T-helper 1 cell (primary cell): ENCODE data around the gene CATSPER4.

ENCODE experiments used
- DNase-seq, 5 donors: peaks; one replicate each; pipeline ENCODE4 v3.0.0-alpha.2; 2012 to 2020

CATSPER4 gene

GRCh38 chr1:26164861-26165842 lies 25.2 kb upstream of the CATSPER4 start:
- no peak for DNase-seq

GRCh38 chr1:26166719-26167281 lies 23.6 kb upstream of the CATSPER4 start:
- DNase-seq, result peak in 1 of 5 donors; percentile 35

- DNase-seq, result no peak
Observed at GRCh38 chr1:26168410-26169197, 21.8 kb upstream of the CATSPER4 start, which contains the start of gene C1orf232. TSS of gene C1orf232 (minus strand) at chr1:26168963. CDS start at chr1:26168499, 464 bp downstream.

- no peak for DNase-seq
Observed at GRCh38 chr1:26169198-26169554, 21.2 kb upstream of the CATSPER4 start.

GRCh38 chr1:26169669-26170471 lies 20.5 kb upstream of the CATSPER4 start, which contains the start of gene ZNF593:
TSS of gene ZNF593 (plus strand) at chr1:26169908. CDS start at chr1:26169984, 76 bp downstream.
- DNase-seq, result peak; percentile 64 to 89 (median 77)

- DNase-seq, result no peak
Observed at GRCh38 chr1:26170472-26170821, 20.0 kb upstream of the CATSPER4 start.

- DNase-seq, result no peak
Observed at GRCh38 chr1:26171084-26172072, 19.0 kb upstream of the CATSPER4 start, which contains the start of gene ZNF593OS. TSS of gene ZNF593OS (minus strand) at chr1:26171832. CDS start at chr1:26171661, 171 bp downstream.

GRCh38 chr1:26175346-26175745 lies 15.1 kb upstream of the CATSPER4 start:
- no peak for DNase-seq

GRCh38 chr1:26177182-26177684 lies 13.2 kb upstream of the CATSPER4 start, which contains the start of gene CNKSR1:
TSS of gene CNKSR1 (plus strand) at chr1:26177491. CDS start at chr1:26177548, 57 bp downstream.
- no peak for DNase-seq

GRCh38 chr1:26180010-26180506 lies 10.3 kb upstream of the CATSPER4 start:
- no peak for DNase-seq

- DNase-seq, result no peak
Observed at GRCh38 chr1:26181586-26182382, 8.6 kb upstream of the CATSPER4 start.

- DNase-seq, result no peak
Observed at GRCh38 chr1:26182383-26182696, 8.1 kb upstream of the CATSPER4 start.

- DNase-seq, result no peak
Observed at GRCh38 chr1:26184086-26184485, 6.3 kb upstream of the CATSPER4 start.

- DNase-seq, result no peak
Observed at GRCh38 chr1:26184883-26185282, 5.5 kb upstream of the CATSPER4 start.

- DNase-seq, result no peak
Observed at GRCh38 chr1:26187882-26188281, 2.5 kb upstream of the CATSPER4 start.

GRCh38 chr1:26188477-26188876 lies 1.9 kb upstream of the CATSPER4 start:
- DNase-seq, result no peak

GRCh38 chr1:26189331-26189730 lies 1.1 kb upstream of the CATSPER4 start:
- DNase-seq, result no peak

- no peak for DNase-seq
Observed at GRCh38 chr1:26189751-26190275, 589 bp upstream of the CATSPER4 start.

- peak in 1 of 5 donors; percentile 46 for DNase-seq
Observed at GRCh38 chr1:26191739-26192138, 1.3 kb downstream of the CATSPER4 start.
